BJ (cell line): ENCODE measurements around the gene ATP6V1C2. TPM values are rescaled to one million over a fixed set of nuclear protein-coding genes. Genes with fewer than 3 reads are reported as not detected.

Experiments used
- CTCF ChIA-PET: fragments of 350-600 bp; formaldehyde crosslinking; extraction: SDS; loops from one replicate; lab custom pipeline; 2021; ENCODE audit warnings: antibody characterized with exemption, inconsistent platforms; lab: Yijun Ruan, JAX
- POLR2A ChIA-PET: fragments of 300-600 bp; sonication (Branson Sonifier 250); formaldehyde crosslinking; extraction: SDS; loops from one replicate; lab custom pipeline; 2021; ENCODE audit warnings: antibody characterized with exemption; lab: Charles Lee
- DNase-seq: peaks from one replicate; pipeline ENCODE4 v3.0.0-alpha.2; 2011; ENCODE audit warnings: low read depth
- H3K27me3 ChIP-seq: 2 replicates; pipeline ENCODE4 v1.6.0; 2011; ENCODE audit warnings: low read length; ENCODE audit not compliant: control insufficient read depth, insufficient read depth
- H3K36me3 ChIP-seq: 2 replicates; pipeline ENCODE4 v1.5.1; 2011; ENCODE audit warnings: low read length; ENCODE audit not compliant: control insufficient read depth, insufficient read depth
- H3K4me3 ChIP-seq: 2 replicates; pipeline ENCODE4 v1.5.1; 2011; ENCODE audit warnings: low read depth, mild to moderate bottlenecking, control low read depth, low read length
- polyA plus RNA-seq: library from polyadenylated mRNA; depleted of rRNA; stranded (reverse); fragments of >200 nt; gene quantifications from 2 replicates; pipeline ENCODE4 v1.2.3, GENCODE V29; 2011
- TF ChIP-seq, protein P1 (sequence below): IDR thresholded peaks from 2 replicates; pipeline ENCODE4 v1.5.1; 2011; ENCODE audit warnings: low read depth, mild to moderate bottlenecking, control low read depth, inconsistent platforms, low read length, moderate library complexity; ENCODE audit not compliant: insufficient read depth

ATP6V1C2 gene
- polyA plus RNA-seq, 1 experiment, result 0.04 TPM

DNA sequence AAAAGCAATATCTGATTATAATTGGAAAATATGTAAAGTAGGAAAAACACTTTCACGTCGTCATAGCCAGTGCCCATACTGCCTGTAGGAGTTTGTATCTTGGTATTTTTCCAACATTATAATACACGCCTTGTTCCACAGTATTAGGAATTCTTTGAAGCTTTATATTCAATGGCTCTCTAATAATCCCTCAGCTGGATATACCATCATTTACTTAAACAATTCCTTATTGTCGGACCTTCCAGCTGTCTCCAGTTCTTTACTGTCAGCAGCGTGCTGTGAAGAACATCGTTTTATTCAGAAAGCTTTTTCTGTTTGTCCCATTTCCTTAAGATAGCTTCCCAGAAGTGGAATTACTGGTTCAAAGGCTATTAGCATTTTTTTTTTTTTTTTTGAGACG is 31.7 kb downstream of the ATP6V1C2 start:
- TF ChIP-seq, protein P1, sequence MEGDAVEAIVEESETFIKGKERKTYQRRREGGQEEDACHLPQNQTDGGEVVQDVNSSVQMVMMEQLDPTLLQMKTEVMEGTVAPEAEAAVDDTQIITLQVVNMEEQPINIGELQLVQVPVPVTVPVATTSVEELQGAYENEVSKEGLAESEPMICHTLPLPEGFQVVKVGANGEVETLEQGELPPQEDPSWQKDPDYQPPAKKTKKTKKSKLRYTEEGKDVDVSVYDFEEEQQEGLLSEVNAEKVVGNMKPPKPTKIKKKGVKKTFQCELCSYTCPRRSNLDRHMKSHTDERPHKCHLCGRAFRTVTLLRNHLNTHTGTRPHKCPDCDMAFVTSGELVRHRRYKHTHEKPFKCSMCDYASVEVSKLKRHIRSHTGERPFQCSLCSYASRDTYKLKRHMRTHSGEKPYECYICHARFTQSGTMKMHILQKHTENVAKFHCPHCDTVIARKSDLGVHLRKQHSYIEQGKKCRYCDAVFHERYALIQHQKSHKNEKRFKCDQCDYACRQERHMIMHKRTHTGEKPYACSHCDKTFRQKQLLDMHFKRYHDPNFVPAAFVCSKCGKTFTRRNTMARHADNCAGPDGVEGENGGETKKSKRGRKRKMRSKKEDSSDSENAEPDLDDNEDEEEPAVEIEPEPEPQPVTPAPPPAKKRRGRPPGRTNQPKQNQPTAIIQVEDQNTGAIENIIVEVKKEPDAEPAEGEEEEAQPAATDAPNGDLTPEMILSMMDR, result no peak
- H3K27me3 ChIP-seq, result peaks cover 2% of the 10 kb centered on the region
- ChIA-PET POLR2A (no interaction called here), CTCF (interaction anchor here (0.6 to 1.8 kb wide), 5 partner anchors 9 to 372 kb away, joined by 3 to 4 read pairs (median 3); partner anchors contain the start of gene NOL10)
- DNase-seq, result no peak
- no peaks in the 10 kb centered on the region for H3K36me3 ChIP-seq
- H3K4me3 ChIP-seq, result no peak overlapping the region

DNA sequence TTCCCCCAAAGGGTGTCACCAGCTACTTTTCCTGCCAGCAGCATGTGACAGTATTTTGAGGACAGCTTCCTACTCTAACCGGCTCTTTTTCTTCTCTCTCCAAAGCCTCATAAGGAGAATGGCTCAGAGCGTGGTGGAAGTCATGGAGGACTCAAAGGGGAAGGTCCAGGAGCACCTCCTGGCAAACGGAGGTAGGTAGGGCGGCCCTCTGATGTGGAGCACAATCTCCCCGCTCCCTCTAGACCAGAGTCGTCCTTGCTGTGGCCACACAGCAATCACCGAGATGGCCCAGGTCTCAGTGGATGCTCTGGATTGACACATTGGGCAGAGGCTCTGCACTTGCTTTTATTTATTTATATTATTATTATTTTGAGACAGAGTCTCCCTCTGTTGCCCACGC is 32.4 kb downstream of the ATP6V1C2 start:
- ChIA-PET CTCF (interaction anchor here (0.6 to 1.8 kb wide), 5 partner anchors 8 to 371 kb away, joined by 3 to 4 read pairs (median 3); no protein-coding TSS in a partner anchor), POLR2A (no interaction called here)
- Histone ChIP-seq H3K4me3 (no peak overlapping the region), H3K36me3 (no peaks in the 10 kb centered on the region), H3K27me3 (peaks cover 2% of the 10 kb centered on the region; the same call in 1 of the 2 replicates)
- DNase-seq, result no peak
- TF ChIP-seq, protein P1, result no peak

DNA sequence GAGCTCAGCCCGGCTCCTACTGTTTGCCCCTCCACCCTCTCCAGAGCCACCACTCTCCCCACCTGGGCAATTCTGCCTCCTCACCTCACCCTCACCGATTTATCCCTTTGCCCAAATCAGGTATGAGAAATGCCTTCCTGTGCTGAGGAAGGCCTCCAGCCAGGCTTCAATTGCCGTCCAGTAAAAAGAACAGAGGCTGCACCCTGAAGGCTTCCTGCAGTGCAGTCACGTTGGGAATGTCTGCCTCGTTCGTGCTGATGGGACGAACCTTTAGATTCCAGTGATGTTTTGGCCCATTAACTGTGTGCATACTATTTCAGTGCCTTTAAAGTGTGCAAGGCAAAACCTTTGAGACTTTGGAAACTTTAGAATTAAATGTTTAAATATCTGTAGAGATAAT is 34.2 kb downstream of the ATP6V1C2 start:
- Histone ChIP-seq H3K27me3 (peaks cover 2% of the 10 kb centered on the region; the same call in 1 of the 2 replicates), H3K4me3 (no peak overlapping the region), H3K36me3 (no peaks in the 10 kb centered on the region)
- DNase-seq, result no peak
- POLR2A ChIA-PET, result no interaction called here
- CTCF ChIA-PET, result no interaction called here
- TF ChIP-seq, protein P1, result no peak

DNA sequence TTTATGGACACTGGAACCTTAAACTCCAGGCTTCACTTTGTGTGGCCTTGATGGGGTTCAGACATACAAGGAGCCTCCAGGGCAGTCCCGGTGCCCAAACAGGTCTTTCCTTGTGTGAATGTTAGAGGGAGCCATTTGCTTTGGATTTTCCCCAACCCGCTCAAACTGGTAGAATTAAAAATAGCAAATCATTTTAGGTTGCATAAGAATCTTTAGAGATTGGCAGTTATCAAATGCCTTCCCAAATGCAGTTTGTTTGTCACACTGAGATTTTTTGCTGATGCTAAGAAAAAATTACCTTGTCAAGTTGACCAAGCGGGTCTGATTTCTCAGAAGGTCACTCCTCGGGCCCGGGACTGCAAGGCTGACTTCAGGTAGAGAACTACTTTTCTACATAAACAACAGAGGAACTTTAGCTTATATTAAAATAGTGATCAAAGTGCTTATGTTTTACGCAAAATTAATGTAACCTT is 36.4 kb downstream of the ATP6V1C2 start:
- Histone ChIP-seq H3K36me3 (no peaks in the 10 kb centered on the region), H3K27me3 (no peaks in the 10 kb centered on the region), H3K4me3 (no peak overlapping the region)
- ChIA-PET POLR2A (no interaction called here), CTCF (no interaction called here)
- TF ChIP-seq, protein P1, result no peak
- no peak for DNase-seq

DNA sequence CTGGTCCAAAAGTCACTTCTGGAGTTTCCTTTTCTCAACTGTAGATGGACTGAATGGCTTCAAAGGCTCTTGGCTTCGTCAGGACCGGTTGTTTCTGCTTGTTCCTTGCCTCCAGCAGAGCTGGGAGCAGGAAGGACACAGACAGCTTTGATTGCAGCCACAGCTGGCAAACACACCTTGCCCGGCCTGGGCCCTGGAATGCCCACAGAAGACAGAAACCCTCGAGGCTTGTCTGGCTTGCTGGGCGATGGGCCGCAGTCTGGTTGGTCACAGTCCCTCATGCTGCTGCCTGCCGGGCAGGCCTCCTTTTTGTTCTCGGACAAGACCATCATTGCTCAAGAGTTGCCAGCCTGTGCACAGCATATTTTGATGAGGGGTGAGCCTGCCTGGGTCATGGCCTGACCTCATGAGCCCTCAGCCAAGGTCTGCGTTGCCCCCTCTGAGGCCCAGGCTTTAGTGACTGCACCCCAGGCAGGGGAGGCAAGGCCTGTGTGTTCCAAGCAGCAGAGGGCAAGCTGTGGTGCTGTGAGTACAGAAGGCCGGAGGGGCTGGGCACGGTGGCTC is 37.8 kb downstream of the ATP6V1C2 start:
- CTCF ChIA-PET, result no interaction called here
- H3K36me3 ChIP-seq, result no peaks in the 10 kb centered on the region
- TF ChIP-seq, protein P1, result no peak
- H3K4me3 ChIP-seq, result no peak overlapping the region
- DNase-seq, result no peak
- POLR2A ChIA-PET, result no interaction called here
- no peaks in the 10 kb centered on the region for H3K27me3 ChIP-seq
